H54 (cell line): ENCODE measurements around the gene BCKDHB.
"Not testable (repeated sequence)": the region's sequence is repeated elsewhere in the genome, so short reads cannot be mapped to it uniquely, and the experiment has no call there.

Experiments used
- DNase-seq: peaks from one replicate; pipeline ENCODE4 v3.0.0; 2011; ENCODE audit warnings: low spot score, mixed read lengths; ENCODE audit not compliant: insufficient read length
- FAIRE-seq: peaks from 3 replicates; lab custom pipeline; 2011; peaks lifted over from hg19 to GRCh38; lab: Jason Lieb, UNC
- POLR2A ChIP-seq: IDR thresholded peaks from 2 replicates; pipeline ENCODE4 v1.6.1; 2011; ENCODE audit warnings: low read depth, mild to moderate bottlenecking, low read length

Gene BCKDHB

DNA sequence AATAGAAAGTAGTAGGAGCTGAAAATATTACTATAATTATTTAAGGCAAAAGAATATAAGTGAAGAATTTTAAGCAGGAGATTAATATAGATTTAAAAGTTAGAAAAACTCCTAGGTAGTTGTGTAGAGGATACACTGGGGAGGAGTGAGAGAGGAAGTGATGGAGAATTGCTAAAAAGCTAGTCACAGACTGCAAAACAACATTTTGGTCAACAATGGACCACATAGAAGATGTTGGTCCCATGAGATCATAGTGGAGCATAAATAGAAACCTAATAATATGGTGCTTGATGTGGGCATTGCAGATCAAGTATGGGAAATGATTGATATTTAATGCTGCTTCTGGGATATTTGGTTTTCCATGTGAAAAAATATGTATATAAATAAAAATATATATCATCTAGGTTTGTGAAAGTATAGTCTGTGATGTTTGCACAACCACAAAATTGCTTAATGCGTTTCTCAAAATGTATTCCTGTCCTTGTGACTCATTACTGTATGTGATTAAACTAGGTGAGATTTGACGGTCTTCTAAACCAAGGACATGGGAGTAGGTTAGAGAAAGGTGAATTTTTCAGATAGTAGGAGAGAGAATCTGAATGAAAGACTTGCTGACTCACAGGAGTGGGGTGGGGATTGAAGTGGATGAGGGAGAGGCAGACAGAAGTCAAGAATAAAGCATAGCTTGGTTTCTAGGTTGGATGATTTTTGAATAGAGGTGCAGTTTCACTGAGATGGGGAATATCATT, 174.0 kb downstream of the BCKDHB start:
- FAIRE-seq (no peak), DNase-seq (no peak)
- no peak for TF ChIP-seq POLR2A

DNA sequence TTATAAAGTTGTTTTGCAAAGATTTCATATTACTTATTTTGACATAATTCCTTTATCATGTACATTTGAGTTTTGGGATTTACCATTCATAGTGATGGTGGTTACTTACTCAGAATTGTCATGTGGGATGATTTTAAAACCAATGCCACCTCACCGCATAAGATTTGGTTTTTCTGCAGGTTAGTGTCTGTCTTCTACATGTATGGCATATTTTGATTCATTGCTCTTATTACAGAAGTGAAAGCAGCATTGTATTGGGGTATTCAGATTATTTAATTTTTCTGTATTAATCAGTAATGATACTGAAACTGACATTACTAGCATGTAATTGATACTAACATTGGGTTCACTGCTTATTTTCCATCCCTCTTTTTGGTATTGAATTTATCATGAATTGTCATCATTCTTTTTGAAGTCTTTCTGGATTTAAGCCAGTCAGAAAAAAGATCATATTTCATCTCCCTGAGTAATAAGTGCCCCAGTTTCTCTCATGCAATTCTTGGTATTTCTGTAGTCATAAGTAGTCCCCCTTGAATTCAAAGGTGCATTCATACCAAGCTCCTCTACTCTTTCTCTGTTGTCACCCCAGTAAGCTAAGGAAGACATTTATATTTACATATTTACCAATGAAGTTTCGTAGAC, 176.6 kb downstream of the BCKDHB start:
- peak; percentile 23 for FAIRE-seq
- DNase-seq, result no peak
- TF ChIP-seq POLR2A, result no peak

DNA sequence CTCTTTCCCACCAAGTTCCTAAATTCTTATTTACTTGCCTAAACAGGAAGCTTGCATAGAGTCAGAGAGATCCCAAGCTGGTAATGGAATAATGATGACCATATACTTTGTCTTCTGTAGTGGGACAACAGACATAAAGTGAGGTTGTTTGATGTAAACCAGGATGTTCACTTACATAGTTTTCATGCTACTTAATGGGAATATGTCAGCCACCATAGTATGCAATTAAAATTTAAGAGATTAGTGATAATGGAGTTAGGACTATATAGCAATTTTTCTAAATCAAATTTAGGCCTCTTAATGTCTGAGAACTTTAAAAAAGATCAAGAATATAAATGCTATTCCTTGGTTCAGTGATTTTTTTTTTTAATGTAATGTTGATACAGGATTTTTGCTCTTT, 180.6 kb downstream of the BCKDHB start:
- FAIRE-seq (no peak), DNase-seq (no peak)
- no peak for TF ChIP-seq POLR2A

DNA sequence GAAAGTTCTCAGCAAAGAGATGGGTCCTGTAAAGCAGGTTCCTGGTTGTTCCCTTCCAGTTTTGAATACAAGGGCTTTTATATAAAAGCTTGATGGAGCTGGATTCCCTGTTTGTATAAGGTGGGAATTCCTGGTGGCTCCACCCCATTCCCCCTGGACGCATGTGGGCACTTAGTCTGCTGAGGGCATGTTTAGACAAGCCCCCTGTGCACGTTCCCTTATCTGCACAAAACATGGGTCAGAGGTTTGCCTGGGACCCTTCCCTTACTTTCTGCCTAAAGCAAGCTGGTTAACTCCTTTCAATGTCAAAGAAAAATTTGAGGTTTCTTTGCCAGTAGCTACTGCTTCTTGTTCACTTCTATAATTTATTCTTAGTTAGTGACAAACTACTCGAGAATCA, 181.1 kb downstream of the BCKDHB start:
- no peak for DNase-seq
- no peak for TF ChIP-seq POLR2A
- no peak for FAIRE-seq

DNA sequence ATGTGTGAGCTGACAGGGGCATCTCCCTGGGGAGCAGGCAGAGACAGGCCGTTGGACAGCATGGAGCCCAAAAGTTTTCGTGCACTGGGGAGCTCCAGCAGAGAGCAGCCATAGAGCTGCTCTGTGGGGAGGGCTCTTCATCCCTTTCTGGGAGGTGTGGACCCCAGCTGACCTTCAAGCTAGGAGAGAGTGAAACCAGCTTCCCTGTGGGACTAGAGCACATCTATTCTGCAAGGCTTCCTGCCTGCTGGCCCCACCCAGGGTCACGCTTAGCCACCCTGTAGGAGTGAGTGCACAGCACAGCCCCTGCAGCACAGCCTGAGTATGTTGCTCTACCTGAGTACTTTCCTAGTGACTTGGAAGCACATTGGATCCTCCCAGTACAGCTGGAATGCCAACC, 183.3 kb downstream of the BCKDHB start:
- no peak for TF ChIP-seq POLR2A
- FAIRE-seq (no peak), DNase-seq (no peak)

DNA sequence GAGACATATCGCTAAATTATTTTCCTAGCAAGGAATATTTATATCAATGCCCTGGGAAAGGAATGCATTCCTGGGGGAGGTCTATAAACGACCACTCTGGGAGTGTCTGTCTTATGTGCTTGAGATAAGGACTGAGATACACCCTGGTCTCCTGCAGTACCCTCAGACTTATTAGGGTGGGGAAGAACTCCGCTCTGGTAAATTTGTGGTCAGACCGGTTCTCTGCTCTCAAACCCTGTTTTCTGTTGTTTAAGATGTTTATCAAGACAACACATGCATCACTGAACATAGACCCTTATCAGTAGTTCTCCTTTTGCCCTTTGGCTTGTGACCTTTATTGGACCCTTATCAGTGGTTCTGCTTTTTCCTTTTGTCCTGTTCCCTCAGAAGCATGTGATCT, 188.1 kb downstream of the BCKDHB start:
- not testable (repeated sequence) for FAIRE-seq, DNase-seq

- no peak for DNase-seq
- TF ChIP-seq POLR2A, result no peak
- FAIRE-seq, result no peak
These were observed 196.2 kb downstream of the BCKDHB start for GRCh38 chr6:80302716-80303115.

DNA sequence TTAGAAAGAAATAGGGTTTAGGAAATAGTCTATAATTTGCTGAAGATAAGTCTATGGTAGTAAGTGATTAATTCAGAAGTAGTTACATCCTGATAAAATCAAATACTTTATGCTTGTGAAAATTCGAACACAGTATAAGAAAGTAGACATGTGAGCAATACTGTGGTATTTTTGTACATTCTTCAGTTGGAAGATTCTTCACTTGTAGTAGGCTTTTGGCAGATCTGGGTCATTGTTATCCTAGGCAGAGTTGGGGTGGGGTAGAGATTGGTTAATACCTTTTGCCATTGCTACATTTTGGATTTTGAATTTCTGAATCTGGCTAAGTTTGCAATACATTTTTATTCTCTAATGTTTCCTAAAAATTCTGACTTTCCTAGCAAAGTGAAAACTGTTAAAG, 197.5 kb downstream of the BCKDHB start:
- no peak for DNase-seq
- FAIRE-seq, result no peak
- no peak for TF ChIP-seq POLR2A

GRCh38 chr6:80314531-80314930, 208.1 kb downstream of the BCKDHB start:
- no peak for DNase-seq
- no peak for FAIRE-seq
- TF ChIP-seq POLR2A, result no peak

- FAIRE-seq, result no peak
- no peak for TF ChIP-seq POLR2A
- no peak for DNase-seq
These were observed 210.3 kb downstream of the BCKDHB start for GRCh38 chr6:80316686-80317231.

DNA sequence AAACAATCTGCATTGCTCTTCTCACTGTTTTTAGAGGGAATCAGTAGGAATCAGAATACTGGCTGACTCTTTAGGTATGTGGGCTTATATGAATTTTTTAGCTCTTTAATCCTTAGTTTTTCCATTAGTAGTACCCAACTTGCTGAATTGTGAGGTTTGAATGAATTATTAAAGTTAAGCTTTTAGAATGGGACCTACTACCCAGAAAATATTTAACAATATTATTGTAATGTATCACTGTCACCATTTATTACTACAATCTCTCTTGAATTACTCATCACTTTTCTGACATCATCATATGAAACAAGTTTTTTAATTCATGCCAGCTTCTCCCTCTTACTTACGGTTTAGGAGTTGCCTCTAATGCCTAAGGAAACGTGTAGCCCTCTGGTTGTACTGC, 212.7 kb downstream of the BCKDHB start:
- no peak for TF ChIP-seq POLR2A
- DNase-seq (no peak), FAIRE-seq (no peak)

DNA sequence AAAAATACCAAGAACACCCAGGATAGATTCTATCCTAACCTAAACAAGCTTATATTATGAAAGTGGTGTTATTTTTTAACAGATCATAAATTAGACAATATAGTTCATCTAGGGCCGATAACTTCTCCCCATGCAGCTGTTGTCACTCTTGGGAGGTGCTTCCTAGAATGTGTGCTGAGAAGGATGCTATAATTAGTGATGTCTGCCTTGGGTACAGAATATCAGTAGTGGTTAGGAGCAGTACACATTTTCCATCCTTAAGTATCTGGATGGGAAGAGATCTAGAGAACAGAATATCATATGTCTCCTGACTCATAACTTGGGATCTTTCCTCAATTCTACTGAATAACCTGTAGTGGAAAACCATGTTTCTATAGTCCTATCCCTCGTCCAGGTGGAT, 214.5 kb downstream of the BCKDHB start:
- FAIRE-seq, result no peak
- no peak for DNase-seq
- TF ChIP-seq POLR2A, result no peak

- FAIRE-seq, result no peak
- DNase-seq, result no peak
- TF ChIP-seq POLR2A, result no peak
These were observed 219.3 kb downstream of the BCKDHB start for GRCh38 chr6:80325742-80326141.

DNA sequence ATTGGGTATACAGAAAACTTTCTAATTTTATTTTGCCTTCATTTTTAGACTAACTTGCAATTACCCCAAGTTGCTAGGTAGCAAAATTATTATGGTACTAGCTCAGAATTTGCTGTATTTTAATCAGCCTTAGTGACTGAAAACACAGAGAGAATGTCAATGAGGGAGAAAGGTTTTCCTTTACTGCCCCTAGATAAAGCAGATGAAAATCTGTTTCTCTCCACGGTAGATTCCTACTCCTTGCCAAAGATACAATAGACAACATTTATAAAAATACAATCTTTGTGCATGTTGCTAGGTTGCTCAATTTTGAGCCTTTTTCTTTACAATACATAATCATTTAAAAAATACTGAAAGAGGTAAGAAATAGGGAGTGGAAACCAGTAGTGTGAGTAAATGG, 222.2 kb downstream of the BCKDHB start:
- FAIRE-seq (no peak), DNase-seq (no peak)
- TF ChIP-seq POLR2A, result no peak

DNA sequence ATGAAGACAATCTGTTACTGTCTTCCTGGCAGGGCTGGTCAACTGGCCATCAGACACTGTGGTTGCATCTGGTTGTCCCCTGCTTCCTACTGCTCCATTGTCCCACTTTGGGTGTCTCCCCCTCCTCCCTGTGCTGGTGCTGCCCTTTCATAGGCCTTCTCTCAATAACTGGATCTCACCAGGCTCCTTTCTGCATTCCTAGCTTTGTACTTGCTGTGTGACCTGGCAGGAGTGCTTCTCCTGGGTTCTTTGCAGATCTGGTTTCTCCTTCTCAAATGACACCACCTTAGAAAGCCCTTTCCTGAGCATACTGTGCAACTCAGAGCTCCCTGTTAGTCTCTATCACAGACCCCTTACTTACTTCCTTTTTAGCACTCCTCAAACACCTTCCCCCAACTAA, 223.0 kb downstream of the BCKDHB start:
- no peak for TF ChIP-seq POLR2A
- DNase-seq, result no peak
- no peak for FAIRE-seq
